ENCODE data around the gene SPAG9.

Gene SPAG9

GRCh38 chr17:51016099-51016498 lies 104.6 kb downstream of the SPAG9 start:
- TF ChIP-seq, protein P1, sequence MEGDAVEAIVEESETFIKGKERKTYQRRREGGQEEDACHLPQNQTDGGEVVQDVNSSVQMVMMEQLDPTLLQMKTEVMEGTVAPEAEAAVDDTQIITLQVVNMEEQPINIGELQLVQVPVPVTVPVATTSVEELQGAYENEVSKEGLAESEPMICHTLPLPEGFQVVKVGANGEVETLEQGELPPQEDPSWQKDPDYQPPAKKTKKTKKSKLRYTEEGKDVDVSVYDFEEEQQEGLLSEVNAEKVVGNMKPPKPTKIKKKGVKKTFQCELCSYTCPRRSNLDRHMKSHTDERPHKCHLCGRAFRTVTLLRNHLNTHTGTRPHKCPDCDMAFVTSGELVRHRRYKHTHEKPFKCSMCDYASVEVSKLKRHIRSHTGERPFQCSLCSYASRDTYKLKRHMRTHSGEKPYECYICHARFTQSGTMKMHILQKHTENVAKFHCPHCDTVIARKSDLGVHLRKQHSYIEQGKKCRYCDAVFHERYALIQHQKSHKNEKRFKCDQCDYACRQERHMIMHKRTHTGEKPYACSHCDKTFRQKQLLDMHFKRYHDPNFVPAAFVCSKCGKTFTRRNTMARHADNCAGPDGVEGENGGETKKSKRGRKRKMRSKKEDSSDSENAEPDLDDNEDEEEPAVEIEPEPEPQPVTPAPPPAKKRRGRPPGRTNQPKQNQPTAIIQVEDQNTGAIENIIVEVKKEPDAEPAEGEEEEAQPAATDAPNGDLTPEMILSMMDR (conservative IDR thresholded peaks at IDR 0.05; ENCODE audit: low read length) = no peak
- no peak overlapping the region for H3K4me3 ChIP-seq (ENCODE audit: low read length)
- peak; percentile 11 for DNase-seq (ENCODE audit: low read depth)

- TF ChIP-seq, protein P1 (conservative IDR thresholded peaks at IDR 0.05; ENCODE audit: low read length) = no peak
- peak; percentile 74 for DNase-seq (ENCODE audit: low read depth)
- H3K4me3 ChIP-seq (ENCODE audit: low read length) = no peak overlapping the region
These were observed 105.5 kb downstream of the SPAG9 start for GRCh38 chr17:51015145-51015558.

GRCh38 chr17:51014129-51014528 lies 106.5 kb downstream of the SPAG9 start:
- no peak overlapping the region for H3K4me3 ChIP-seq (ENCODE audit: low read length)
- TF ChIP-seq, protein P1 (conservative IDR thresholded peaks at IDR 0.05; ENCODE audit: low read length) = no peak
- DNase-seq (ENCODE audit: low read depth) = no peak

- DNase-seq (ENCODE audit: low read depth) = no peak
- TF ChIP-seq, protein P1 (conservative IDR thresholded peaks at IDR 0.05; ENCODE audit: low read length) = no peak
These were observed 107.3 kb downstream of the SPAG9 start for GRCh38 chr17:51013322-51013721.

GRCh38 chr17:51012538-51012937 lies 108.1 kb downstream of the SPAG9 start:
- TF ChIP-seq, protein P1 (conservative IDR thresholded peaks at IDR 0.05; ENCODE audit: low read length) = no peak
- no peak for DNase-seq (ENCODE audit: low read depth)
- no peak overlapping the region for H3K4me3 ChIP-seq (ENCODE audit: low read length)

More at GRCh38 chr17:51013322-51013721, 107.3 kb downstream of the SPAG9 start:
- no peak overlapping the region for H3K4me3 ChIP-seq (ENCODE audit: low read length)

DNA sequence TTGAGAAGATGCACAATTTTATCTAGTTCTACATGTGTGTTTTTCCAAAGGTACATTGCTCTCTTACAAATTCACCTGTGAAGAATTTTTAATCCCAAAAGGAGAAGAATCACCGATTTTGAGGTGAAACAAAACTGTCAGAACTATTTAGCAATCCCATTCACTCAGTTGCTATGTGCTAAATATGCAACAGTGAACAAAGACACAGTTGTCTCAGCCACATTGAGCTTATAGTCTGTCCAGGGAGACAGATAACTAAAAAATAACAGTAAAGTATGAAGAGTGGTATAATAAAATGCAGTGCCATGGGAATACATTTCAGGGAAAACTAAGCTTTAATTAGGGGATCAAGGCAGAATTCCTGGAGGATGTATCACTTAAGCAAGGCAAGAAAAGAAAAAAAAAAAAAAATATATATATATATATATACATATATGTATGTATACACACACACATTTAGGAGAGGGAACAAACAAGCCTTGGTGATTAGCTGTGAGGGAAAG lies 110.4 kb downstream of the SPAG9 start:
- DNase-seq (ENCODE audit: low read depth) = peak; percentile 20
- TF ChIP-seq, protein P1 (conservative IDR thresholded peaks at IDR 0.05; ENCODE audit: low read length) = no peak
- no peak overlapping the region for H3K4me3 ChIP-seq (ENCODE audit: low read length)

DNA sequence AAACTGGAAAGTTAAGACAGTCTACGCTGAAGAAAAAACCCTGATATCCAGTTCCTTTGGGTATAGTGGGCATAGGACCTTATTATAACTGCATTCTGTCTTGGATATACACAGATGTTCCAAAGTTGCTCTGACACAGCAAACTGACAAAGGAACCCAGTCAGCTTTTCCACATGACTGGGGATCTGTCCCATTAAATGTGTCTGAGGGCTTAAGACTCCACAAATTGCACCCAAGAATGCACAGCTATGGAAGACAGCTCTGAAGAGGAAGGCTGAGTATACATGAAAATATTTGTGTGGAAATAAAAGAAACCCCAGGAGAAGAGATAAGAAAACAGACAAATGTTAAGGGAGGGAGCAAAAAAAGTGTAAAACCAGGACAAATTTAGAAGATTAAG lies 114.1 kb downstream of the SPAG9 start:
- H3K4me3 ChIP-seq (ENCODE audit: low read length) = no peak overlapping the region
- TF ChIP-seq, protein P1 (conservative IDR thresholded peaks at IDR 0.05; ENCODE audit: low read length) = no peak
- peak; percentile 66 for DNase-seq (ENCODE audit: low read depth)
